Measurements from ENCODE around the gene KLF16.

KLF16 gene

DNA sequence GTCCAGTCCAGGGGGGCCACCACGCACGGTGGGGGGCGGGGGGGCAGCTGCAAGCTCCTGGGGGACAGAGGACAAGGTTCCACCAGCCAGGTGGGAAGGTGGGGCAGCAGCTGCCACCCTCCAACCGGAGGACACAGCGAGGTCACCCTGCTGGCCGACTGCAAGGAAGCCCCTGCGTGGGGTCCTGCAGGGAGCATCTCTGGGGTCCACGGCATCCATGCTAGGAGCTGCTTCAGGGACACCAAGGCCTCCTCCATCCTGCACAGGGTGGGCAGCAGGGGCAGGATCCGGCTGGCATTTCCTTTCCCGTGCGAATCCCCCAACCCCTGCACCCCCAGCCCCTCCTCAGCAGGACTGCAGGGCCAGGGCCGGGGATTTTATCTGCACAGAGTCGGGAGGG lies 8.3 kb upstream of the KLF16 start:
- DNase-seq (ENCODE audit: low read depth), result no peak
- H3K4me3 ChIP-seq (ENCODE audit: low read depth, low read length), result no peak overlapping the region
- TF ChIP-seq, protein P1, sequence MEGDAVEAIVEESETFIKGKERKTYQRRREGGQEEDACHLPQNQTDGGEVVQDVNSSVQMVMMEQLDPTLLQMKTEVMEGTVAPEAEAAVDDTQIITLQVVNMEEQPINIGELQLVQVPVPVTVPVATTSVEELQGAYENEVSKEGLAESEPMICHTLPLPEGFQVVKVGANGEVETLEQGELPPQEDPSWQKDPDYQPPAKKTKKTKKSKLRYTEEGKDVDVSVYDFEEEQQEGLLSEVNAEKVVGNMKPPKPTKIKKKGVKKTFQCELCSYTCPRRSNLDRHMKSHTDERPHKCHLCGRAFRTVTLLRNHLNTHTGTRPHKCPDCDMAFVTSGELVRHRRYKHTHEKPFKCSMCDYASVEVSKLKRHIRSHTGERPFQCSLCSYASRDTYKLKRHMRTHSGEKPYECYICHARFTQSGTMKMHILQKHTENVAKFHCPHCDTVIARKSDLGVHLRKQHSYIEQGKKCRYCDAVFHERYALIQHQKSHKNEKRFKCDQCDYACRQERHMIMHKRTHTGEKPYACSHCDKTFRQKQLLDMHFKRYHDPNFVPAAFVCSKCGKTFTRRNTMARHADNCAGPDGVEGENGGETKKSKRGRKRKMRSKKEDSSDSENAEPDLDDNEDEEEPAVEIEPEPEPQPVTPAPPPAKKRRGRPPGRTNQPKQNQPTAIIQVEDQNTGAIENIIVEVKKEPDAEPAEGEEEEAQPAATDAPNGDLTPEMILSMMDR (conservative IDR thresholded peaks at IDR 0.05; ENCODE audit: low read depth, low read length), result no peak

DNA sequence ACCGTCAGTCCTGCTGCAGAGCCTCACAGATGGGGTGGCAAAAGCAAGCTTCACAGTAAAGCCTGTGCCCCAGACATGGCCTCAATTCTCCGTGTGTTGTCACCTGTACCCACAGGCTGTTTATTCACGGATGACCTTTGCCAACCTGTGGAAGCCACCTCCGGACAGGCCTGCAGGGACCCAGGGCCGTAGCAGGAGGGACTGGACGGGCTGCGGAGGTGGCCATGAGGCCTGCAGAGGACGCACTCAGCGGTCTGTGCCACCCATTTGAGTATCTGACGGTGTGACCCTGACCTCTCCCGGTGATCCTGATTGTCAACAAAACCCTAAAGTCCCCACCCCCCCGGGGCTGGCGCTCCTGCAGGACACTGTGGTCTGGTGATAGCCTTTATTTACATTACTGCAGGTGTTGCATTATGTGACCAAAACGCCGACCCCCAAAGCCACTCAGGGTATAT lies 7.8 kb upstream of the KLF16 start:
- H3K4me3 ChIP-seq (ENCODE audit: low read depth, low read length), result no peak overlapping the region
- DNase-seq (ENCODE audit: low read depth), result no peak
- TF ChIP-seq, protein P1 (conservative IDR thresholded peaks at IDR 0.05; ENCODE audit: low read depth, low read length), result no peak

DNA sequence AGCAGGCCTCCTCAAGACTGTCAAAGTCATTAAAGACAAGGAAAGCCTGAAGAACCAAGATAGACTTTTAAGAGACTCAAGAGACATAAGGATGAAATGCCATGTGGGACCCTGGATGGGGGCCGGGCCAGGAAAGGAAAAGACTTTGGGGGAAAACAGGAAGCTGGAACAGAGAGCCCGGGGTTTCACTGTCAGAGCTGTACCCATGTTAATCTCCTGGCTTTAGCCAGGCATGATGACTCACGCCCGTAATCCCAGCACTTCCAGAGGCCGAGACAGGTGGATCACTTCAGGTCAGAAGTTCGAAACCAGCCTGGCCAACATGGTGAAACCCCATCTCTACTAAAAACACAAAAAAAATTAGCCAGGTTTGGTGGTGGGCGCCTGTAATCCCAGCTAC lies 5.6 kb upstream of the KLF16 start:
- no peak for DNase-seq (ENCODE audit: low read depth)
- TF ChIP-seq, protein P1 (conservative IDR thresholded peaks at IDR 0.05; ENCODE audit: low read depth, low read length), result no peak
- H3K4me3 ChIP-seq (ENCODE audit: low read depth, low read length), result no peak overlapping the region

DNA sequence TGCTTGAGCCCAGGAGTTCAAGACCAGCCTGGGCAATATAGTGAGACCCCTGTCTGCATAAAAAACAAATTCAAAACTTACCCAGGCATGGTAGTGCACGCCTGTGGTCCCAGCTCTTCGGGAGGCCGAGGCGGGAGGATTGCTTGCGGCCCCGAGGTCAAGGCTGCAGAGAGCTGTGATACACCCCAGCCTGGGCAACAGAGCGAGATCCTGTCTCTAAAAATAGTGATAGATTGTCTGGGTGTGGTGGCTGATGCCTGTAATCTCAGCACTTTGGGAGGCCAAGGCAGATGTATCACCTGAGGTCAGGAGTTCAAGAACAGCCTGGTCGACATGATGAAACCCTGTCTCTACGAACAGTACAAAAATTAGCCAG lies 4.0 kb upstream of the KLF16 start:
- DNase-seq (ENCODE audit: low read depth), result no peak
- TF ChIP-seq, protein P1 (conservative IDR thresholded peaks at IDR 0.05; ENCODE audit: low read depth, low read length), result no peak
- no peak overlapping the region for H3K4me3 ChIP-seq (ENCODE audit: low read depth, low read length)

DNA sequence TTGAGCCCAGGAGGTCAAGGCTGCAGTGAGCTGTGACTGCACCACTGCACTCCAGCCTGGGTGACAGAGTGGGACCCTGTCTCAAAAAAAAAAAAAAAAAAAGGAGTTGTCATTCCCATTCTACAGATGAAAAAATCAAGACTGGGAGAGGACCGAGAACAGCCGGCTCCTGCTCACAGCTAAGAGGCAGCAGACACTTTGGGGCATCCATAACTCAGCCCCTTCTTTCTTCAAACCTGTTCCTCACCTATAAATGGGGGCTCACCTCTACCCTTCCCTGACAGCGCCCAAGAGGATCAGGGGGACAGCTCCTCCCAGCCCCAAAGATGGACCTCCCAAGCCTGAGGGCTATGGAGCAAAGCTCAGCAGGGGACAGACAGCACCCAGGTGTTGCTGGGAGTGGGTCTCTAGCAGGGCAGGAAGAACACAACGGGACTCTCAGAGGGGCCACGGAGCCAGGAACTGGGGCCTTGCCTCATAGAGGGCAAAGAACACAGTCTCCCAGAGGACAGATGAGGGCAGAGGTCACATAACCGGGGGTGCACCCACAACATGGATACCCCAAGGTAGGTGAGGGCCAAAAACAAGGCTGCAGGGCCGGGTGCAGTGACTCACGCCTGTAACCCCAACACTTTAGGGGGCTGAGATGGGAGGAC lies 3.4 kb upstream of the KLF16 start:
- no peak for DNase-seq (ENCODE audit: low read depth)
- H3K4me3 ChIP-seq (ENCODE audit: low read depth, low read length), result no peak overlapping the region
- TF ChIP-seq, protein P1 (conservative IDR thresholded peaks at IDR 0.05; ENCODE audit: low read depth, low read length), result no peak

DNA sequence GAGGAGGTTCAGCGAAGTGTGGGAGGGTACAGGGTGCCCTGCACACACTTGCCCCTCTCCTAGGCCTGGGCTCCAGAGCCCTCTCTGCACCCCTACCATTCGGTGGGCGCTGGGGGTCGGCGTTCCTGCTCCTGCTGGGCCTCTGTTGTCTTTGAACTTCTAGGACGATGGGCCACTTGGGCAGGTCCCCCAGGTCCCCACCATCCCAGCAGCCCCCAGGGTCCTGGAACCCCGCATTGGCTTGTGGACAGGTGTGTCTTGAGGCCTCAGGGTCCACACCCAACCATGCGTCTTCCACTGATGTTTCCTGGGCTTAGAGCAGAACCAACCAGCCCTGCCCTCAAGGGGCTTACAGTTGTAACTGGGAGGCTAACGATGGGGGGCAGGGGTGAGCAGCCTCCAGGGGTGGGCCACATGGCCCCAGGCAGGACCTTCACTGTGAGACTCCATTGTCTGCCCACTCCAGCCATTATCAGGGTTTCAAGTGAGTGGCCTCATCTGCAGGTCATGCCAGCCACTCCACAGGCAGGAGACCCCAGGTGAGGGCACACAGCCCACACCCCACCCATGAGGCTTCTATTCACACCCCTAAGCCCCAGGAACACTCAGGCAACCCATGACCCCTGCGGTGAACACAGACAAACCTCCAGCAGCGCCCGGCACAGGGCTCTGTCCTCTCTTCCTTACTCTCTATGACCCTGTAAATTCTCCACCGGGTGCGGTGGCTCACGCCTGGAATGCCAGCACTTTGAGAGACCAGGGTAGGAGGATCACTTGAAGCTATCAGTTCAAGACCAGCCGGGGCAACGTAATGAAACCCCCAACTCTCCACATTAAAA lies 2.0 kb upstream of the KLF16 start:
- peak overlapping the region; percentile 78 for H3K4me3 ChIP-seq (ENCODE audit: low read depth, low read length)
- TF ChIP-seq, protein P1 (conservative IDR thresholded peaks at IDR 0.05; ENCODE audit: low read depth, low read length), result no peak
- DNase-seq (ENCODE audit: low read depth), result no peak

All from choroid plexus epithelial cell (primary cell).